Endothelial cell of umbilical vein (primary cell): ENCODE measurements around the gene PLCB4. TPM values are rescaled to one million over a fixed set of nuclear protein-coding genes. Genes with fewer than 3 reads are reported as not detected.

ENCODE experiments used
- BruUV-seq: library from RNA; stranded (reverse); fragments of 400-500 nt; replicated peaks from 2 replicates; lab custom pipeline; 2021; lab: Mats Ljungman, UMichigan
- CTCF ChIA-PET: fragments of 300-600, 350-600 bp; sonication (Branson Sonifier 250); formaldehyde crosslinking; loops from one replicate; lab custom pipeline; 2021; ENCODE audit warnings: antibody characterized with exemption, inconsistent platforms; lab: Charles Lee
- POLR2A ChIA-PET: fragments of 300-600, 350-600 bp; sonication (Branson Sonifier 250); formaldehyde crosslinking; loops from one replicate; lab custom pipeline; 2021; ENCODE audit warnings: antibody characterized with exemption, inconsistent platforms; lab: Charles Lee
- DNase-seq: peaks from one replicate; pipeline ENCODE4 v3.0.0-alpha.2; 2011; ENCODE audit warnings: low read depth, low spot score
- FAIRE-seq: peaks from 2 replicates; lab custom pipeline; 2011; peaks lifted over from hg19 to GRCh38; lab: Jason Lieb, UNC
- H2AFZ ChIP-seq: 2 replicates; pipeline ENCODE4 v1.6.0; 2012; ENCODE audit warnings: low read depth, low read length, control low read depth, inconsistent platforms
- H3K27ac ChIP-seq: 2 replicates; pipeline ENCODE4 v1.5.1; 2011; ENCODE audit warnings: low read depth, mild to moderate bottlenecking, control low read depth, low read length, moderate library complexity; ENCODE audit not compliant: insufficient read depth
- H3K27me3 ChIP-seq, 2 experiments: 2 replicates each; pipeline versions ENCODE4 v1.6.0 to v1.6.1; 2011; ENCODE audit warnings: low read length in 2 of 2, mixed read lengths in 1 of 2; ENCODE audit not compliant: control insufficient read depth in 2 of 2, insufficient read depth in 2 of 2
- H3K36me3 ChIP-seq, 2 experiments: 2 replicates in 1 of 2; 3 replicates in 1 of 2; pipeline ENCODE4 v1.5.1; 2011; ENCODE audit warnings: low read length in 2 of 2, mild to moderate bottlenecking in 1 of 2, moderate library complexity in 1 of 2; ENCODE audit not compliant: control insufficient read depth in 2 of 2, insufficient read depth in 2 of 2; ENCODE audit errors: extremely low read depth in 1 of 2
- H3K4me1 ChIP-seq: 3 replicates; pipeline ENCODE4 v1.5.1; 2011; ENCODE audit warnings: mild to moderate bottlenecking, low read length; ENCODE audit not compliant: control insufficient read depth, insufficient read depth; ENCODE audit errors: extremely low read depth
- H3K4me2 ChIP-seq: 2 replicates; pipeline ENCODE4 v1.6.1; 2011; ENCODE audit warnings: low read length, control low read depth, mixed read lengths; ENCODE audit not compliant: insufficient read depth
- H3K4me3 ChIP-seq, 3 experiments: fragments of 200-600 bp in 1 of 3; sonication (generic), shearing (Covaris generic) in 1 of 3; replicated peaks in 1 of 3; 2 replicates each; pipeline ENCODE4 v1.5.1; 2011 to 2016; ENCODE audit warnings: control low read depth in 3 of 3, low read length in 3 of 3, mild to moderate bottlenecking in 2 of 3, inconsistent platforms in 1 of 3, low read depth in 1 of 3, moderate library complexity in 1 of 3; ENCODE audit not compliant: insufficient read depth in 1 of 3
- H3K79me2 ChIP-seq: 2 replicates; pipeline ENCODE4 v1.6.0; 2012; ENCODE audit warnings: low read length, inconsistent platforms; ENCODE audit not compliant: control insufficient read depth, insufficient read depth
- H3K9ac ChIP-seq: replicated peaks from 2 replicates; pipeline ENCODE3; 2011; ENCODE audit warnings: low read length, control low read depth; ENCODE audit not compliant: insufficient read depth; ENCODE audit errors: extremely low read depth
- H3K9me1 ChIP-seq: replicated peaks from 3 replicates; pipeline ENCODE4 v1.6.0; 2011; ENCODE audit warnings: mild to moderate bottlenecking, low read length; ENCODE audit not compliant: control insufficient read depth, insufficient read depth; ENCODE audit errors: extremely low read depth
- H3K9me3 ChIP-seq: replicated peaks from 2 replicates; pipeline ENCODE4 v1.5.1; 2012; ENCODE audit warnings: low read length, inconsistent platforms; ENCODE audit not compliant: control insufficient read depth, insufficient read depth
- H4K20me1 ChIP-seq: replicated peaks from 2 replicates; pipeline ENCODE3; 2011; ENCODE audit warnings: mild to moderate bottlenecking, low read length; ENCODE audit not compliant: control insufficient read depth, insufficient read depth; ENCODE audit errors: extremely low read depth
- CTCF ChIP-seq, 2 donors: IDR thresholded peaks; 1 replicate in 1 of 2; 2 replicates in 1 of 2; pipeline ENCODE4 v1.5.1; 2011; ENCODE audit warnings: low read length in 2 of 2, mild to moderate bottlenecking in 2 of 2, moderate library complexity in 2 of 2, control low read depth in 1 of 2, inconsistent platforms in 1 of 2, low read depth in 1 of 2; ENCODE audit not compliant: insufficient read depth in 1 of 2; ENCODE audit errors: extremely low read depth in 1 of 2
- EZH2 ChIP-seq: IDR thresholded peaks from 2 replicates; pipeline ENCODE4 v1.6.1; 2012; ENCODE audit warnings: borderline replicate concordance, low read depth, mild to moderate bottlenecking, moderate library complexity, low read length, inconsistent platforms; ENCODE audit not compliant: severe bottlenecking
- FOS ChIP-seq: IDR thresholded peaks from 2 replicates; pipeline ENCODE4 v1.6.1; 2011; ENCODE audit warnings: mild to moderate bottlenecking, low read length, moderate library complexity, borderline replicate concordance; ENCODE audit not compliant: insufficient read depth
- GATA2 ChIP-seq: IDR thresholded peaks from 2 replicates; pipeline ENCODE4 v1.7.0; 2011; ENCODE audit warnings: low read depth, mild to moderate bottlenecking, moderate library complexity, mixed read lengths, low read length; ENCODE audit not compliant: insufficient read length, insufficient read depth
- JUN ChIP-seq: IDR thresholded peaks from 2 replicates; pipeline ENCODE4 v1.6.1; 2011; ENCODE audit warnings: borderline replicate concordance, low read depth; ENCODE audit not compliant: insufficient read length, insufficient read depth
- MYC ChIP-seq: IDR thresholded peaks from one replicate; pipeline ENCODE4 v1.6.1; 2011; ENCODE audit warnings: mild to moderate bottlenecking, low read depth, low read length
- POLR2A ChIP-seq: IDR thresholded peaks from 2 replicates; pipeline ENCODE4 v1.6.1; 2012; ENCODE audit warnings: low read depth, mild to moderate bottlenecking, control low read depth, low read length
- POLR2AphosphoS5 ChIP-seq: IDR thresholded peaks from 2 replicates; pipeline ENCODE4 v1.6.1; 2012; ENCODE audit warnings: low read depth, mild to moderate bottlenecking, control low read depth, low read length, moderate library complexity; ENCODE audit not compliant: insufficient read depth
- dilution Hi-C: fragments of 300-500 bp; cut with MboI; formaldehyde crosslinking; loops from one replicate; pipeline ENCODE4 v1.15.0; 2019; ENCODE audit warnings: low sequenced_read_pairs; ENCODE audit not compliant: extremely low pct_ligation_motif_present
- intact Hi-C: fragments of 100-400 bp; cut with micrococcal nuclease; formaldehyde crosslinking; loops from one replicate; pipeline ENCODE4 v1.10.0; 2022
- polyA plus RNA-seq, 4 experiments: library from polyadenylated mRNA; depleted of rRNA in 3 of 4; stranded (reverse) in 3 of 4; unstranded in 1 of 4; fragments of >200 nt; gene quantifications; 2 replicates each; pipeline versions ENCODE4 v1.2.1 to v1.2.3, GENCODE V29; 2011 to 2012; ENCODE audit warnings: missing spikeins in 1 of 4
- total RNA-seq: library from RNA; stranded (reverse); gene quantifications from 2 replicates; pipeline ENCODE4 v1.2.3, GENCODE V29; 2021
- TF ChIP-seq, protein P1 (sequence below): IDR thresholded peaks from 2 replicates; pipeline ENCODE4 v1.6.1; 2011; ENCODE audit not compliant: insufficient read depth, insufficient read length

The PLCB4 gene
- total and polyA plus RNA-seq, 2 donors (not counting 3 experiments of a cell fraction or from before 2014, with no cell fraction given): 0.37 to 1.7 TPM

DNA sequence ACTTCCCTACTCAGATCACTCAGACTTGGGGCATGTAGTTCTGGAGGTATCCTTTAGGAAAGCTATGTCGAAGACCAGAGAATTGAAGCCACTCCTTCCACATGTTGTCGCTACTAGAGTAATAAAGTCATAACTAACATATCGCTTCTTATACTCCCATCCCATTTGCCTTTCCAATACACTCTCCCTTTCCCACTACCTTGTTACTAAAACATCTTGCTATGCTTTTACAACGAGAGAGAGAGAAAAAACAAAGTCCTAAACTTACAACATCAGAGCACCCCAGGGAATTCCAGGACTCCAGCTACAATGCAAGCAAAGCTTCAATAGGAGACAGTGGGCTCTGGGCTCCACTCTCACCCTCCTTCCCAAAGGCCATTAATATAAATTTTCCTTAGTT, 440.4 kb downstream of the PLCB4 start:
- no peak for FAIRE-seq
- no peaks in the 10 kb centered on the region for H3K36me3 ChIP-seq
- BruUV-seq: no TSS peak
- TF ChIP-seq FOS (no peak), EZH2 (no peak), POLR2AphosphoS5 (no peak), JUN (no peak), CTCF (IDR thresholded peaks at IDR 0.05; ENCODE audit: extremely low read depth in 1 of 2, insufficient read depth in 1 of 2, low read depth in 1 of 2, low read length in 2 of 2) (no peak), MYC (no peak), GATA2 (no peak), POLR2A (no peak)
- TF ChIP-seq, protein P1, sequence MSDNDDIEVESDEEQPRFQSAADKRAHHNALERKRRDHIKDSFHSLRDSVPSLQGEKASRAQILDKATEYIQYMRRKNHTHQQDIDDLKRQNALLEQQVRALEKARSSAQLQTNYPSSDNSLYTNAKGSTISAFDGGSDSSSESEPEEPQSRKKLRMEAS: no peak
- POLR2A ChIA-PET: no interaction called here
- H3K9ac ChIP-seq: no peak overlapping the region
- no peaks in the 10 kb centered on the region for H4K20me1 ChIP-seq
- intact Hi-C loops (no loop called here), dilution Hi-C loops (no loop called here)
- no peaks in the 10 kb centered on the region for H3K9me3 ChIP-seq
- no peak for DNase-seq
- no peak overlapping the region for H3K27ac ChIP-seq
- H3K79me2 ChIP-seq: no peaks in the 10 kb centered on the region
- H3K9me1 ChIP-seq: no peaks in the 10 kb centered on the region
- H2AFZ ChIP-seq: no peak overlapping the region
- no peaks in the 10 kb centered on the region for H3K4me1 ChIP-seq
- CTCF ChIA-PET: interaction anchor here (1.0 kb wide), 1 partner anchor 101 kb away, joined by 3 read pairs; no protein-coding TSS in a partner anchor
- no peak overlapping the region for H3K4me3 ChIP-seq
- H3K4me2 ChIP-seq: no peak overlapping the region
- peaks cover 64 to 95% of the 10 kb centered on the region in 2 experiments for H3K27me3 ChIP-seq
